Measurements from ENCODE around the gene SDCCAG8. TPM values are rescaled to one million over a fixed set of nuclear protein-coding genes. Genes with fewer than 3 reads are reported as not detected.
"Not testable (repeated sequence)": the region's sequence is repeated elsewhere in the genome, so short reads cannot be mapped to it uniquely, and the experiment has no call there.

The SDCCAG8 gene
- 59.3 and 64.8 TPM in 2 replicates for polyA plus RNA-seq (2011; rRNA removed)
- polyA plus RNA-seq (2012; cell fraction: cytosol; rRNA removed), result 79.9 and 95.6 TPM in 2 replicates
- 40.9 and 51.4 TPM in 2 replicates for polyA plus RNA-seq (2012; cell fraction: nucleus; rRNA removed)
- 44.3 to 52.5 TPM (median 48.8 TPM) in 3 replicates for polyA plus RNA-seq (2017; fragmentation: RNase III; extraction: RNeasy Plus Mini Kit Qiagen cat#74134 plus additional on column Dnase treatment)
- polyA minus RNA-seq (2011; rRNA and poly(A)+ RNA removed), result 12.6 and 20.8 TPM in 2 replicates

DNA sequence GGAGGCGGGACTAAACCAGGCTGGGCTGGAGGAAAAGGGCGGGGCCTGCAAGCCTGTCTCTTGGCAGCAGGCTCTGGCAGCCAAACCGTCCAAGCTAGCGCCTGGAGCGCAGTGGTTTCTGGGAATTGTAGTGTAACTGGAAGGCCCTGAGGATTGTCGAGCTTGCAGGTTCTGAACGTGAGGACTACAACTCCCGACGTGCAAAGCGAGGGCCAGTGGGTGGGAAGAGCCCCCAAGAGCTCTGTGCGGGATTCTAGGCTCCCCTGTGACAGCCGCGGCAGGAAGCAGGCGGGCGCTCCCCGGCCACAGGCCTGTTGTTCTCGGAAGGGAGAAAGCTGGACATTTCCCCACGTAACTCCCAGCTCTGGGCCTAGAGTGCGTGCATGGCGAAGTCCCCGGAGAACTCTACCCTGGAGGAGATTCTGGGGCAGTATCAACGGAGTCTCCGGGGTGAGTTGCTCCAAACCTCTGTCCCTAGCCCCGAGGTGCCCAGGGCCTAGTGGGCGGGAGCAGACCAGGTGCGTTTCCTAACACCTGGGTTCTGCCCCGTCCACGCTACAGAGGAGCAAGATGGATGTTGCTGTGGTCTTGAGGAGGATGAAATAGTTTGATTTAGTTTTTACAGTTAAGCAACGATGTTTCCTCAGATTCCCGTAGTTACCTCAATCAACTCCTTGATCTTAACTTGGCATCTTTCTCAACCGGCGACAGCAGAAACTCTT lies at the start of gene SDCCAG8:
SDCCAG8 (plus strand) TSS at position 251 of the 722 bp plus-strand sequence; CDS start at position 384, 133 bp downstream.
- ChIA-PET POLR2A (interaction anchor here (0.6 to 2.5 kb wide), 14 partner anchors 9 to 1206 kb away, joined by 3 to 15 read pairs (median 4); partner anchors contain the start of gene CATSPERE), CTCF (interaction anchor here (0.7 to 1.1 kb wide), 2 partner anchors 23 to 67 kb away, joined by 3 read pairs; no protein-coding TSS in a partner anchor)
- FAIRE-seq (peak; percentile 39), DNase-seq (ENCODE audit: low read depth in 1 of 2, low spot score in 1 of 2) (peak; percentile 86 to 100), ATAC-seq (peak; percentile 84 to 93)
- Histone ChIP-seq H3K4me1 (peaks cover 32% of the 10 kb centered on the region), H3K4me2 (peak within 1 kb of the TSS; percentile 93), H3K27ac (peak within 1 kb of the TSS; percentile 87 to 99), H3K4me3 (peak within 1 kb of the TSS; percentile 81), H3K9me3 (no peaks in the 10 kb centered on the region)
- WGBS (ENCODE audit: missing lambda C conversion rate), result under 1% methylated on average over 30 of the region's 32 CpGs
- no peak for TF ChIP-seq TP53 (CRISPR knock-in tag; IDR thresholded peaks at IDR 0.05)
- no peak for TF ChIP-seq ZSCAN20 (CRISPR knock-in tag; IDR thresholded peaks at IDR 0.05)
- peak; percentile 54; the same call in 1 of the 2 replicates for TF ChIP-seq MYC (IDR thresholded peaks at IDR 0.05; ENCODE audit: borderline replicate concordance, low read length)
- no peak for TF ChIP-seq HDAC2 (IDR thresholded peaks at IDR 0.05)
- peak; percentile 96 for TF ChIP-seq MAFK (IDR thresholded peaks at IDR 0.05; ENCODE audit: partially characterized antibody)
- peak; percentile 40 for TF ChIP-seq ZFP36 (IDR thresholded peaks at IDR 0.05; ENCODE audit: borderline replicate concordance, partially characterized antibody)
- no peak for TF ChIP-seq RNF2 (IDR thresholded peaks at IDR 0.05; ENCODE audit: borderline replicate concordance, low read depth)
- peak; percentile 72; the same call in 1 of the 2 replicates for TF ChIP-seq PHF8 (IDR thresholded peaks at IDR 0.05; ENCODE audit: borderline replicate concordance, low read depth)
- TF ChIP-seq CHD2 (IDR thresholded peaks at IDR 0.05; ENCODE audit: low read length, partially characterized antibody), result no peak
- TF ChIP-seq NR3C1 (IDR thresholded peaks at IDR 0.05), result no peak
- TF ChIP-seq FOXS1 (CRISPR knock-in tag; IDR thresholded peaks at IDR 0.05), result peak; percentile 16; the same call in 1 of the 2 replicates
- TF ChIP-seq, protein P1, sequence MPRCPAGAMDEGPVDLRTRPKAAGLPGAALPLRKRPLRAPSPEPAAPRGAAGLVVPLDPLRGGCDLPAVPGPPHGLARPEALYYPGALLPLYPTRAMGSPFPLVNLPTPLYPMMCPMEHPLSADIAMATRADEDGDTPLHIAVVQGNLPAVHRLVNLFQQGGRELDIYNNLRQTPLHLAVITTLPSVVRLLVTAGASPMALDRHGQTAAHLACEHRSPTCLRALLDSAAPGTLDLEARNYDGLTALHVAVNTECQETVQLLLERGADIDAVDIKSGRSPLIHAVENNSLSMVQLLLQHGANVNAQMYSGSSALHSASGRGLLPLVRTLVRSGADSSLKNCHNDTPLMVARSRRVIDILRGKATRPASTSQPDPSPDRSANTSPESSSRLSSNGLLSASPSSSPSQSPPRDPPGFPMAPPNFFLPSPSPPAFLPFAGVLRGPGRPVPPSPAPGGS (IDR thresholded peaks at IDR 0.05), result 0 out of 3 replicates have a peak, but pooled peaks have one; percentile 52
- TF ChIP-seq USF2 (IDR thresholded peaks at IDR 0.05), result no peak
- TF ChIP-seq JUN (IDR thresholded peaks at IDR 0.05), result peak in 1 of 2 experiments; percentile 46; a peak in 1 of 5 replicates
- no peak for TF ChIP-seq FOSB (CRISPR knock-in tag; IDR thresholded peaks at IDR 0.05)
- TF ChIP-seq FOSL2 (IDR thresholded peaks at IDR 0.05), result no peak
- no peak for TF ChIP-seq FOSL2 (CRISPR knock-in tag; IDR thresholded peaks at IDR 0.05)
- peak; percentile 53 for TF ChIP-seq POLR2A (IDR thresholded peaks at IDR 0.05; ENCODE audit: low read length)

- DNase-seq (ENCODE audit: low read depth in 1 of 2, low spot score in 1 of 2), result not testable (repeated sequence)
Measured at GRCh38 chr1:243211984-243212383, 43.9 kb upstream of the SDCCAG8 start.

More at GRCh38 chr1:243211984-243212383, 43.9 kb upstream of the SDCCAG8 start:
- POLR2A ChIA-PET, result interaction anchor here (2.0 kb wide), 1 partner anchor 44 kb away, joined by 5 read pairs; the partner anchor contains the start of genes CEP170 and SDCCAG8
- CTCF ChIA-PET, H3K4me2 ChIP-seq, ATAC-seq, H3K9me3 ChIP-seq, H3K4me3 ChIP-seq, FAIRE-seq: not testable (repeated sequence)
- peaks cover 14% of the 10 kb centered on the region for H3K4me1 ChIP-seq
- H3K27ac ChIP-seq, result peak overlapping the region in 1 of 2 experiments; percentile 63; a peak in 1 of 6 replicates
- 86% methylated on average over 3 of the region's 3 CpGs for WGBS (ENCODE audit: missing lambda C conversion rate)

All from A549 (cell line).